Endothelial cell of umbilical vein (primary cell): ENCODE measurements around the gene PPP1R13B. TPM values are rescaled to one million over a fixed set of nuclear protein-coding genes. Genes with fewer than 3 reads are reported as not detected.

Source experiments
- BruUV-seq: library from RNA; stranded (reverse); fragments of 400-500 nt; replicated peaks from 2 replicates; lab custom pipeline; 2021; lab: Mats Ljungman, UMichigan
- CTCF ChIA-PET: fragments of 300-600, 350-600 bp; sonication (Branson Sonifier 250); formaldehyde crosslinking; loops from one replicate; lab custom pipeline; 2021; ENCODE audit warnings: antibody characterized with exemption, inconsistent platforms; lab: Charles Lee
- POLR2A ChIA-PET: fragments of 300-600, 350-600 bp; sonication (Branson Sonifier 250); formaldehyde crosslinking; loops from one replicate; lab custom pipeline; 2021; ENCODE audit warnings: antibody characterized with exemption, inconsistent platforms; lab: Charles Lee
- DNase-seq: peaks from one replicate; pipeline ENCODE4 v3.0.0-alpha.2; 2011; ENCODE audit warnings: low read depth, low spot score
- FAIRE-seq: peaks from 2 replicates; lab custom pipeline; 2011; peaks lifted over from hg19 to GRCh38; lab: Jason Lieb, UNC
- H2AFZ ChIP-seq: 2 replicates; pipeline ENCODE4 v1.6.0; 2012; ENCODE audit warnings: low read depth, low read length, control low read depth, inconsistent platforms
- H3K27ac ChIP-seq: 2 replicates; pipeline ENCODE4 v1.5.1; 2011; ENCODE audit warnings: low read depth, mild to moderate bottlenecking, control low read depth, low read length, moderate library complexity; ENCODE audit not compliant: insufficient read depth
- H3K27me3 ChIP-seq, 2 experiments: 2 replicates each; pipeline versions ENCODE4 v1.6.0 to v1.6.1; 2011; ENCODE audit warnings: low read length in 2 of 2, mixed read lengths in 1 of 2; ENCODE audit not compliant: control insufficient read depth in 2 of 2, insufficient read depth in 2 of 2
- H3K36me3 ChIP-seq, 2 experiments: 2 replicates in 1 of 2; 3 replicates in 1 of 2; pipeline ENCODE4 v1.5.1; 2011; ENCODE audit warnings: low read length in 2 of 2, mild to moderate bottlenecking in 1 of 2, moderate library complexity in 1 of 2; ENCODE audit not compliant: control insufficient read depth in 2 of 2, insufficient read depth in 2 of 2; ENCODE audit errors: extremely low read depth in 1 of 2
- H3K4me1 ChIP-seq: 3 replicates; pipeline ENCODE4 v1.5.1; 2011; ENCODE audit warnings: mild to moderate bottlenecking, low read length; ENCODE audit not compliant: control insufficient read depth, insufficient read depth; ENCODE audit errors: extremely low read depth
- H3K4me2 ChIP-seq: 2 replicates; pipeline ENCODE4 v1.6.1; 2011; ENCODE audit warnings: low read length, control low read depth, mixed read lengths; ENCODE audit not compliant: insufficient read depth
- H3K4me3 ChIP-seq, 3 experiments: fragments of 200-600 bp in 1 of 3; sonication (generic), shearing (Covaris generic) in 1 of 3; replicated peaks in 1 of 3; 2 replicates each; pipeline ENCODE4 v1.5.1; 2011 to 2016; ENCODE audit warnings: control low read depth in 3 of 3, low read length in 3 of 3, mild to moderate bottlenecking in 2 of 3, inconsistent platforms in 1 of 3, low read depth in 1 of 3, moderate library complexity in 1 of 3; ENCODE audit not compliant: insufficient read depth in 1 of 3
- H3K79me2 ChIP-seq: 2 replicates; pipeline ENCODE4 v1.6.0; 2012; ENCODE audit warnings: low read length, inconsistent platforms; ENCODE audit not compliant: control insufficient read depth, insufficient read depth
- H3K9ac ChIP-seq: replicated peaks from 2 replicates; pipeline ENCODE3; 2011; ENCODE audit warnings: low read length, control low read depth; ENCODE audit not compliant: insufficient read depth; ENCODE audit errors: extremely low read depth
- H3K9me1 ChIP-seq: replicated peaks from 3 replicates; pipeline ENCODE4 v1.6.0; 2011; ENCODE audit warnings: mild to moderate bottlenecking, low read length; ENCODE audit not compliant: control insufficient read depth, insufficient read depth; ENCODE audit errors: extremely low read depth
- H3K9me3 ChIP-seq: replicated peaks from 2 replicates; pipeline ENCODE4 v1.5.1; 2012; ENCODE audit warnings: low read length, inconsistent platforms; ENCODE audit not compliant: control insufficient read depth, insufficient read depth
- H4K20me1 ChIP-seq: replicated peaks from 2 replicates; pipeline ENCODE3; 2011; ENCODE audit warnings: mild to moderate bottlenecking, low read length; ENCODE audit not compliant: control insufficient read depth, insufficient read depth; ENCODE audit errors: extremely low read depth
- EZH2 ChIP-seq: IDR thresholded peaks from 2 replicates; pipeline ENCODE4 v1.6.1; 2012; ENCODE audit warnings: borderline replicate concordance, low read depth, mild to moderate bottlenecking, moderate library complexity, low read length, inconsistent platforms; ENCODE audit not compliant: severe bottlenecking
- JUN ChIP-seq: IDR thresholded peaks from 2 replicates; pipeline ENCODE4 v1.6.1; 2011; ENCODE audit warnings: borderline replicate concordance, low read depth; ENCODE audit not compliant: insufficient read length, insufficient read depth
- MYC ChIP-seq: IDR thresholded peaks from one replicate; pipeline ENCODE4 v1.6.1; 2011; ENCODE audit warnings: mild to moderate bottlenecking, low read depth, low read length
- POLR2A ChIP-seq: IDR thresholded peaks from 2 replicates; pipeline ENCODE4 v1.6.1; 2012; ENCODE audit warnings: low read depth, mild to moderate bottlenecking, control low read depth, low read length
- dilution Hi-C: fragments of 300-500 bp; cut with MboI; formaldehyde crosslinking; loops from one replicate; pipeline ENCODE4 v1.15.0; 2019; ENCODE audit warnings: low sequenced_read_pairs; ENCODE audit not compliant: extremely low pct_ligation_motif_present
- intact Hi-C: fragments of 100-400 bp; cut with micrococcal nuclease; formaldehyde crosslinking; loops from one replicate; pipeline ENCODE4 v1.10.0; 2022
- polyA plus RNA-seq, 4 experiments: library from polyadenylated mRNA; depleted of rRNA in 3 of 4; stranded (reverse) in 3 of 4; unstranded in 1 of 4; fragments of >200 nt; gene quantifications; 2 replicates each; pipeline versions ENCODE4 v1.2.1 to v1.2.3, GENCODE V29; 2011 to 2012; ENCODE audit warnings: missing spikeins in 1 of 4
- total RNA-seq: library from RNA; stranded (reverse); gene quantifications from 2 replicates; pipeline ENCODE4 v1.2.3, GENCODE V29; 2021
- TF ChIP-seq, protein P1 (sequence below): IDR thresholded peaks from 2 replicates; pipeline ENCODE4 v1.6.1; 2011; ENCODE audit not compliant: insufficient read depth, insufficient read length

Gene PPP1R13B
- total and polyA plus RNA-seq, 2 donors (not counting 3 experiments of a cell fraction or from before 2014, with no cell fraction given): 10.0 to 30.0 TPM

DNA sequence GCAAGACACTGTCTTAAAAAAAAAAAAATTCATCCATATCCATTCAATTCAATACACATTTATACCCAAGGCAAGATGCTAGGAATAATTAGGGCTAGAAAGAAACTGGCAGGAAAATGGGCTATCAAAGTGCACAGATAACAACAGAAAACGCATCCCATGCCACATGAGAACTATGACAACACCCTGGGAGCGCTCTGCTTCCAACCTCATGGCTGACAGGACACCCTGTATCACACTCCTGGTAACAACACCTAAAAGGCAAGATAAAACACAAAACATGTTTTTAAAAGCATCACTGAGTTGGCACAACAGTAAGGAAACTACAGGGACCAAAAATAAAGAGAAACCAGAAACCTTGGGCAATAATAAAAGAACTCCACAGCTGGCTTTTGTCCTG lies 76.9 kb downstream of the PPP1R13B start:
- TF ChIP-seq EZH2: no peak
- TF ChIP-seq POLR2A: no peak
- no peak for TF ChIP-seq MYC
- Histone ChIP-seq H4K20me1 (no peaks in the 10 kb centered on the region), H3K4me3 (no peak overlapping the region), H3K27me3 (no peaks in the 10 kb centered on the region), H2AFZ (no peak overlapping the region), H3K79me2 (no peaks in the 10 kb centered on the region), H3K4me2 (no peak overlapping the region), H3K27ac (no peak overlapping the region), H3K36me3 (peaks cover 0 to 1% of the 10 kb centered on the region in 2 experiments), H3K9me3 (no peaks in the 10 kb centered on the region), H3K4me1 (peaks cover 2% of the 10 kb centered on the region), H3K9me1 (no peaks in the 10 kb centered on the region), H3K9ac (no peak overlapping the region)
- dilution Hi-C loops: no loop called here
- FAIRE-seq (no peak), DNase-seq (no peak)
- BruUV-seq: no TSS peak
- intact Hi-C loops: no loop called here
- ChIA-PET POLR2A (interaction anchor here (1.1 kb wide), 1 partner anchor 9 kb away, joined by 3 read pairs; no protein-coding TSS in a partner anchor), CTCF (interaction anchor here (0.8 to 1.4 kb wide), 2 partner anchors 12 to 38 kb away, joined by 3 to 4 read pairs; no protein-coding TSS in a partner anchor)

DNA sequence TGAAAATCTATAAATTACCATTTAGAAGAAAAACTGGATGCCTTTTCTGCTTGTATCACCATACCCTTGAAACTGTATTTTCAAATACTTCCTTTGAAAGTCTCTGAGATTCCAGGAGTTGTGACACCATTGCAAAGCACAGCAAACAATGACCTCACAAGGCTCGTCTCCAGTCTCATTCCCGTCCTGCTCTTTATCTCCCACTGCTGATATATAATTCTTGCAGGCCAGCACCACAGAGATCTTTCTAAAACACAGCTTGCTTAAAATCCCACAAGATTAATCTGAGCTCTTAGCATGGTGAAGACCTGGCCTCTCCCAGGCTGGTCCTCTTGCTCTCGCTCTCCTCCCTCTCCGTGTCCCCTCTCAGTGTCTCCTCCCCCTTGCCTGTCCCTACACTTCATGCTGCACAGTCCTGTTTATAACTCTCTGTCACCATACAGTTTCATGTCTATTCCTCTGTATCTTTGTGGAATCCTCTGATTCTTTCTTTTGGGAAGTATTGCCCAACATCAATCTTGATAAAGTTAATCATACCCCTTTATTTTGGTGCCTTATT lies 80.0 kb downstream of the PPP1R13B start:
- no peaks in the 10 kb centered on the region for H3K9me3 ChIP-seq
- no peak overlapping the region for H3K27ac ChIP-seq
- intact Hi-C loops: no loop called here
- H3K4me3 ChIP-seq: no peak overlapping the region
- POLR2A ChIA-PET: no interaction called here
- FAIRE-seq: no peak
- CTCF ChIA-PET: no interaction called here
- no peak overlapping the region for H3K4me2 ChIP-seq
- H4K20me1 ChIP-seq: no peaks in the 10 kb centered on the region
- DNase-seq: no peak
- H3K9ac ChIP-seq: no peak overlapping the region
- H3K36me3 ChIP-seq: no peaks in the 10 kb centered on the region
- H3K4me1 ChIP-seq: peaks cover 5% of the 10 kb centered on the region
- no TSS peak for BruUV-seq
- H3K79me2 ChIP-seq: no peaks in the 10 kb centered on the region
- H3K27me3 ChIP-seq: no peaks in the 10 kb centered on the region
- H3K9me1 ChIP-seq: no peaks in the 10 kb centered on the region
- TF ChIP-seq MYC: no peak
- TF ChIP-seq, protein P1, sequence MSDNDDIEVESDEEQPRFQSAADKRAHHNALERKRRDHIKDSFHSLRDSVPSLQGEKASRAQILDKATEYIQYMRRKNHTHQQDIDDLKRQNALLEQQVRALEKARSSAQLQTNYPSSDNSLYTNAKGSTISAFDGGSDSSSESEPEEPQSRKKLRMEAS: no peak
- no peak for TF ChIP-seq POLR2A
- no peak for TF ChIP-seq JUN
- no peak for TF ChIP-seq EZH2
- no peak overlapping the region for H2AFZ ChIP-seq
- dilution Hi-C loops: no loop called here
